ENCODE measurements around the gene SMARCAL1.

SMARCAL1 gene

GRCh38 chr2:216428618-216429350, 16.5 kb downstream of the SMARCAL1 start:
- peak; percentile 71 for DNase-seq

- DNase-seq, result no peak
These were observed 17.1 kb downstream of the SMARCAL1 start for GRCh38 chr2:216429428-216429827.

- DNase-seq, result no peak
These were observed 18.7 kb downstream of the SMARCAL1 start for GRCh38 chr2:216430811-216431530.

- DNase-seq, result no peak
These were observed 19.2 kb downstream of the SMARCAL1 start for GRCh38 chr2:216431531-216431856.

GRCh38 chr2:216436383-216436782, 24.1 kb downstream of the SMARCAL1 start:
- DNase-seq, result no peak

- DNase-seq, result no peak
These were observed 29.2 kb downstream of the SMARCAL1 start for GRCh38 chr2:216441308-216442010.

- no peak for DNase-seq
These were observed 33.2 kb downstream of the SMARCAL1 start for GRCh38 chr2:216445501-216445900.

GRCh38 chr2:216446343-216446742, 34.1 kb downstream of the SMARCAL1 start:
- no peak for DNase-seq

GRCh38 chr2:216447293-216447692, 35.0 kb downstream of the SMARCAL1 start:
- no peak for DNase-seq

GRCh38 chr2:216448829-216449228, 36.5 kb downstream of the SMARCAL1 start:
- DNase-seq, result no peak

- DNase-seq, result no peak
These were observed 38.1 kb downstream of the SMARCAL1 start for GRCh38 chr2:216450346-216450745.

- DNase-seq, result no peak
These were observed 38.5 kb downstream of the SMARCAL1 start for GRCh38 chr2:216450784-216451183.

GRCh38 chr2:216453955-216454614, 41.8 kb downstream of the SMARCAL1 start:
- DNase-seq, result no peak

- no peak for DNase-seq
These were observed 50.9 kb downstream of the SMARCAL1 start for GRCh38 chr2:216463148-216463547.

GRCh38 chr2:216464104-216464720, 51.9 kb downstream of the SMARCAL1 start:
- no peak for DNase-seq

GRCh38 chr2:216465579-216466195, 53.4 kb downstream of the SMARCAL1 start:
- DNase-seq, result no peak

- no peak for DNase-seq
These were observed 55.6 kb downstream of the SMARCAL1 start for GRCh38 chr2:216467845-216468244.

- DNase-seq, result no peak
These were observed 57.4 kb downstream of the SMARCAL1 start for GRCh38 chr2:216469661-216470060.

- no peak for DNase-seq
These were observed 60.9 kb downstream of the SMARCAL1 start for GRCh38 chr2:216473187-216473586.

- no peak for DNase-seq
These were observed 62.8 kb downstream of the SMARCAL1 start for GRCh38 chr2:216474925-216475670.

GRCh38 chr2:216475767-216476166, 63.5 kb downstream of the SMARCAL1 start:
- DNase-seq, result no peak
